Neural progenitor cell (in vitro differentiated cells): ENCODE measurements around the gene STRADA. TPM values are rescaled to one million over a fixed set of nuclear protein-coding genes. Genes with fewer than 3 reads are reported as not detected.

Source experiments
- DNase-seq: peaks from one replicate; pipeline ENCODE4 v3.0.0-alpha.2; 2016; ENCODE audit warnings: low spot score
- H2AFZ ChIP-seq: fragments of 200-600 bp; sonication (generic); replicated peaks from 2 replicates; pipeline ENCODE4 v1.6.1; 2016; ENCODE audit warnings: antibody characterized with exemption
- H3F3A ChIP-seq: fragments of 200-600 bp; sonication (generic); 2 replicates; pipeline ENCODE4 v1.6.1; 2016; ENCODE audit warnings: antibody characterized with exemption, low read depth
- H3K27ac ChIP-seq: fragments of 200-600 bp; sonication (generic); 2 replicates; pipeline ENCODE4 v1.5.1; 2016; ENCODE audit warnings: mild to moderate bottlenecking
- H3K27me3 ChIP-seq: fragments of 200-600 bp; sonication (generic); 2 replicates; pipeline ENCODE4 v1.6.1; 2016; ENCODE audit warnings: mild to moderate bottlenecking, moderate library complexity
- H3K36me3 ChIP-seq: fragments of 200-600 bp; sonication (generic); 2 replicates; pipeline ENCODE4 v1.5.1; 2016
- H3K4me1 ChIP-seq: fragments of 200-600 bp; sonication (generic); 2 replicates; pipeline ENCODE4 v1.6.1; 2016; ENCODE audit warnings: mixed run types
- H3K4me2 ChIP-seq: fragments of 200-600 bp; sonication (generic); 2 replicates; pipeline ENCODE4 v1.6.1; 2016
- H3K4me3 ChIP-seq: fragments of 200-600 bp; sonication (generic); 2 replicates; pipeline ENCODE4 v1.5.1; 2016
- H3K79me2 ChIP-seq: fragments of 200-600 bp; sonication (generic); 2 replicates; pipeline ENCODE4 v1.6.1; 2016; ENCODE audit warnings: low read depth
- H3K9ac ChIP-seq: fragments of 200-600 bp; sonication (generic); 2 replicates; pipeline ENCODE4 v1.6.1; 2016
- H3K9me3 ChIP-seq: fragments of 200-600 bp; sonication (generic); 2 replicates; pipeline ENCODE4 v1.5.1; 2016; ENCODE audit warnings: low read depth
- H4K20me1 ChIP-seq: fragments of 200-600 bp; sonication (generic); 2 replicates; pipeline ENCODE4 v1.6.1; 2016; ENCODE audit warnings: low read depth
- H3K27ac Mint-ChIP-seq: 3 replicates; pipeline ENCODE4 v1.8.0; 2021; ENCODE audit warnings: mixed read lengths
- H3K27me3 Mint-ChIP-seq: 2 replicates; pipeline ENCODE4 v1.8.0; 2022; ENCODE audit warnings: low read depth, mild to moderate bottlenecking, inconsistent platforms, moderate library complexity, mixed read lengths; ENCODE audit not compliant: insufficient read depth
- H3K36me3 Mint-ChIP-seq: 3 replicates; pipeline ENCODE4 v1.8.0; 2021; ENCODE audit warnings: mixed read lengths
- H3K4me1 Mint-ChIP-seq: 3 replicates; pipeline ENCODE4 v1.8.0; 2021; ENCODE audit warnings: mixed read lengths
- H3K4me3 Mint-ChIP-seq: 3 replicates; pipeline ENCODE4 v1.8.0; 2021; ENCODE audit warnings: mild to moderate bottlenecking, moderate library complexity, mixed read lengths
- H3K9me3 Mint-ChIP-seq: 3 replicates; pipeline ENCODE4 v1.8.0; 2020; ENCODE audit warnings: mixed read lengths
- CTCF ChIP-seq: fragments of 200-600 bp; sonication (generic); IDR thresholded peaks from 2 replicates; pipeline ENCODE4 v1.5.1; 2017; ENCODE audit warnings: antibody characterized with exemption, mild to moderate bottlenecking
- EZH2 ChIP-seq: fragments of 200-600 bp; sonication (generic); IDR thresholded peaks from 2 replicates; pipeline ENCODE4 v1.6.1; 2017; ENCODE audit warnings: antibody characterized with exemption, mild to moderate bottlenecking, moderate library complexity
- EZH2phosphoT487 ChIP-seq: fragments of 200-600 bp; sonication (generic); IDR thresholded peaks from 2 replicates; pipeline ENCODE4 v1.6.1; 2017; ENCODE audit warnings: antibody characterized with exemption
- total RNA-seq: library from RNA; depleted of rRNA; stranded (reverse); fragments of >200 nt; gene quantifications from 2 replicates; pipeline ENCODE4 v1.2.3, GENCODE V29; 2015; ENCODE audit warnings: low replicate concordance

STRADA gene
- total RNA-seq, 1 donor from 2014 or later = 69.6 TPM

GRCh38 chr17:63758428-63758827 is 16.8 kb upstream of the STRADA start:
- Mint-ChIP-seq H3K4me1 (no peaks in the 10 kb centered on the region), H3K36me3 (peaks cover 25% of the 10 kb centered on the region), H3K9me3 (no peaks in the 10 kb centered on the region), H3K4me3 (no peak overlapping the region), H3K27ac (no peak overlapping the region), H3K27me3 (no peaks in the 10 kb centered on the region)
- Histone ChIP-seq H2AFZ (no peak overlapping the region), H4K20me1 (no peaks in the 10 kb centered on the region), H3K4me3 (no peak overlapping the region), H3K4me1 (no peaks in the 10 kb centered on the region), H3K27ac (no peak overlapping the region), H3F3A (no peaks in the 10 kb centered on the region), H3K4me2 (no peak overlapping the region), H3K79me2 (no peaks in the 10 kb centered on the region), H3K9ac (no peak overlapping the region), H3K27me3 (no peaks in the 10 kb centered on the region), H3K9me3 (no peaks in the 10 kb centered on the region), H3K36me3 (peaks cover 14% of the 10 kb centered on the region)
- no peak for TF ChIP-seq CTCF
- TF ChIP-seq EZH2phosphoT487 = no peak
- TF ChIP-seq EZH2 = no peak
- DNase-seq = no peak

- no peaks in the 10 kb centered on the region for H3K79me2 ChIP-seq
- H2AFZ ChIP-seq = no peak overlapping the region
- H3K27ac Mint-ChIP-seq = no peak overlapping the region
- no peak overlapping the region for H3K27ac ChIP-seq
- H3K9me3 Mint-ChIP-seq = no peaks in the 10 kb centered on the region
- TF ChIP-seq CTCF = no peak
- no peak for TF ChIP-seq EZH2phosphoT487
- TF ChIP-seq EZH2 = no peak
- no peaks in the 10 kb centered on the region for H3K27me3 Mint-ChIP-seq
- peaks cover 16% of the 10 kb centered on the region for H3K36me3 ChIP-seq
- no peaks in the 10 kb centered on the region for H3K4me1 ChIP-seq
- peaks cover 3% of the 10 kb centered on the region for H3F3A ChIP-seq
- no peaks in the 10 kb centered on the region for H3K9me3 ChIP-seq
- no peaks in the 10 kb centered on the region for H4K20me1 ChIP-seq
- peaks cover 16% of the 10 kb centered on the region for H3K36me3 Mint-ChIP-seq
- no peak overlapping the region for H3K4me3 ChIP-seq
- no peaks in the 10 kb centered on the region for H3K4me1 Mint-ChIP-seq
- no peaks in the 10 kb centered on the region for H3K27me3 ChIP-seq
- no peak overlapping the region for H3K4me3 Mint-ChIP-seq
- no peak for DNase-seq
- no peak overlapping the region for H3K4me2 ChIP-seq
- no peak overlapping the region for H3K9ac ChIP-seq
Observed at GRCh38 chr17:63754046-63754445, 12.4 kb upstream of the STRADA start.

GRCh38 chr17:63753215-63753614 is 11.6 kb upstream of the STRADA start:
- Mint-ChIP-seq H3K4me1 (no peaks in the 10 kb centered on the region), H3K9me3 (no peaks in the 10 kb centered on the region), H3K27me3 (no peaks in the 10 kb centered on the region), H3K4me3 (no peak overlapping the region), H3K27ac (no peak overlapping the region), H3K36me3 (peaks cover 19% of the 10 kb centered on the region)
- TF ChIP-seq EZH2 (no peak), CTCF (no peak), EZH2phosphoT487 (no peak)
- Histone ChIP-seq H3K79me2 (no peaks in the 10 kb centered on the region), H3K4me3 (no peak overlapping the region), H2AFZ (no peak overlapping the region), H3K4me1 (no peaks in the 10 kb centered on the region), H3K27me3 (no peaks in the 10 kb centered on the region), H3K9ac (no peak overlapping the region), H3K9me3 (no peaks in the 10 kb centered on the region), H3K4me2 (no peak overlapping the region), H3K36me3 (peaks cover 16% of the 10 kb centered on the region), H4K20me1 (no peaks in the 10 kb centered on the region), H3F3A (peaks cover 3% of the 10 kb centered on the region), H3K27ac (no peak overlapping the region)
- no peak for DNase-seq

- no peak overlapping the region for H3K4me3 Mint-ChIP-seq
- no peaks in the 10 kb centered on the region for H3K4me1 Mint-ChIP-seq
- Histone ChIP-seq H3K9me3 (no peaks in the 10 kb centered on the region), H3K4me3 (no peak overlapping the region), H3K9ac (no peak overlapping the region), H3K4me2 (no peak overlapping the region), H3K27me3 (no peaks in the 10 kb centered on the region), H3K27ac (no peak overlapping the region), H2AFZ (no peak overlapping the region), H3K4me1 (no peaks in the 10 kb centered on the region), H3K36me3 (peaks cover 16% of the 10 kb centered on the region), H4K20me1 (no peaks in the 10 kb centered on the region), H3K79me2 (no peaks in the 10 kb centered on the region), H3F3A (peaks cover 3% of the 10 kb centered on the region)
- no peak for TF ChIP-seq EZH2
- no peak for TF ChIP-seq CTCF
- TF ChIP-seq EZH2phosphoT487 = no peak
- no peaks in the 10 kb centered on the region for H3K27me3 Mint-ChIP-seq
- H3K36me3 Mint-ChIP-seq = peaks cover 19% of the 10 kb centered on the region
- no peaks in the 10 kb centered on the region for H3K9me3 Mint-ChIP-seq
- DNase-seq = no peak
- H3K27ac Mint-ChIP-seq = no peak overlapping the region
Observed at GRCh38 chr17:63752707-63753106, 11.1 kb upstream of the STRADA start.
